DND-41 (cell line): ENCODE data around the gene TENT5A.

Source experiments
- EZH2 ChIP-seq: IDR thresholded peaks from 3 replicates; pipeline ENCODE4 v1.6.1; 2012; ENCODE audit warnings: borderline replicate concordance, low read depth, mild to moderate bottlenecking, moderate library complexity, low read length, inconsistent platforms; ENCODE audit not compliant: severe bottlenecking
- TF ChIP-seq, protein P1 (sequence below): IDR thresholded peaks from 2 replicates; pipeline ENCODE4 v1.5.1; 2012; ENCODE audit warnings: borderline replicate concordance, low read length, moderate library complexity, mild to moderate bottlenecking; ENCODE audit not compliant: poor library complexity, severe bottlenecking; ENCODE audit errors: extremely low read depth

DNA sequence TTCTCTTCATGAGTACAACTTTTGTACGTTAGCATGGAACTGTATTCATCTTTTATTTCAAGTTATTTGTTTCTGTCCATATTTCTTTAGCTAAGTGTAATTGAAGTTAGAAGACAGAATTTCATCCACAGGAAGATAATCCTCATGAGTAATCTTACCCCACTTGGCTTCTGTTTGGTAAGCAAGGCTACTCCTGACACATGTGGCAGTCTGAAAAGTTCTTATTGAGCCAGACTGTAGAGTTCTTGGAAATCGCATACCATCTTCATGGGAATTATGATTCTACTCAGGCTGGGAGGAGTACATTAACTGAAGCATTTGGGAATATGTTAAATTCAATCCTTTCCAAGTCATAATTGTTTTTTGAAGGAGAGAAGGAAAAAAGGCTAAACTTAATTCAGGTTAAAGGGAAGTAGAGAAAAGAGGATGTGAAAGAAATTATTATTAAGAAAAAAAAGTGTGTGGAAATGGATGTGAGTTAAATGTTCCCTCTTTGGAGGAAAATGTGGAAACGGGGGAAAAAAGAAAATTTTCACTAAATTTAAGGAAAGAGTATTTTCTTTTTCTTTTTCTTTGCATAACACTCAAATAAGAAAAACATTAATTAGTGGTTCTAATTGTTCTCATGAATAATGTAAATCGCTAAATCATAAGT is 41.5 kb upstream of the TENT5A start:
- TF ChIP-seq, protein P1, sequence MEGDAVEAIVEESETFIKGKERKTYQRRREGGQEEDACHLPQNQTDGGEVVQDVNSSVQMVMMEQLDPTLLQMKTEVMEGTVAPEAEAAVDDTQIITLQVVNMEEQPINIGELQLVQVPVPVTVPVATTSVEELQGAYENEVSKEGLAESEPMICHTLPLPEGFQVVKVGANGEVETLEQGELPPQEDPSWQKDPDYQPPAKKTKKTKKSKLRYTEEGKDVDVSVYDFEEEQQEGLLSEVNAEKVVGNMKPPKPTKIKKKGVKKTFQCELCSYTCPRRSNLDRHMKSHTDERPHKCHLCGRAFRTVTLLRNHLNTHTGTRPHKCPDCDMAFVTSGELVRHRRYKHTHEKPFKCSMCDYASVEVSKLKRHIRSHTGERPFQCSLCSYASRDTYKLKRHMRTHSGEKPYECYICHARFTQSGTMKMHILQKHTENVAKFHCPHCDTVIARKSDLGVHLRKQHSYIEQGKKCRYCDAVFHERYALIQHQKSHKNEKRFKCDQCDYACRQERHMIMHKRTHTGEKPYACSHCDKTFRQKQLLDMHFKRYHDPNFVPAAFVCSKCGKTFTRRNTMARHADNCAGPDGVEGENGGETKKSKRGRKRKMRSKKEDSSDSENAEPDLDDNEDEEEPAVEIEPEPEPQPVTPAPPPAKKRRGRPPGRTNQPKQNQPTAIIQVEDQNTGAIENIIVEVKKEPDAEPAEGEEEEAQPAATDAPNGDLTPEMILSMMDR = no peak
- TF ChIP-seq EZH2 = no peak
